ENCODE measurements around the gene KLHDC7A.

Gene KLHDC7A

DNA sequence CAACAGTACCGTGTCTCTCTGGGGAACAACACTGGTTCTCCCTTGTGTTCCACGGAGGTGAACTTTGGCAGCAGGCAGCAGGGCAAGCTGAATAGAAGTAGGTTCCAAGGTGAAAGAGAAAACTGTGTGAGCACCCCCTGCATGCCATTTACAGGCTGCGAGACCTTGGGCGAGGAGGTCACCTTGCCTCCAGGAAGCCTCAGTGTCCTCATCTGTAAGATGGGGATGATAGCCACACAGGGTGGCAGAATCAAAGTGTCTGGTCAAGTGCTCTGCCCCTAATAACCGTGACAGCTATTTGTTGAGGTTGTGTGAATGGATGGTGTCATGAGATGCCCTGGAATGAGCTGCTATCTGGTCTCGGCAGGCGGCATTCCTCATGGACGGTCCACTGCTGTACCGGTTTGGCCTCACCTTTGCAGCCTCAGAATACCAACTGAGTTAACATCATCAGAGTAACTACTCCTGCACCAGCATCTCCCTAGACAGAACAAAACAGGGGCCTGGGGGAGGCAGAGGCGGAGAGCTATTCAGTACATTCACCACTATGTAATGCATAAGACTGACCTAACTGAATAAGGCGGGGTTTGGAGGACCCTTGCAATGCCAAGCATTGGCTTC, 7.4 kb upstream of the KLHDC7A start:
- no peak for DNase-seq

DNA sequence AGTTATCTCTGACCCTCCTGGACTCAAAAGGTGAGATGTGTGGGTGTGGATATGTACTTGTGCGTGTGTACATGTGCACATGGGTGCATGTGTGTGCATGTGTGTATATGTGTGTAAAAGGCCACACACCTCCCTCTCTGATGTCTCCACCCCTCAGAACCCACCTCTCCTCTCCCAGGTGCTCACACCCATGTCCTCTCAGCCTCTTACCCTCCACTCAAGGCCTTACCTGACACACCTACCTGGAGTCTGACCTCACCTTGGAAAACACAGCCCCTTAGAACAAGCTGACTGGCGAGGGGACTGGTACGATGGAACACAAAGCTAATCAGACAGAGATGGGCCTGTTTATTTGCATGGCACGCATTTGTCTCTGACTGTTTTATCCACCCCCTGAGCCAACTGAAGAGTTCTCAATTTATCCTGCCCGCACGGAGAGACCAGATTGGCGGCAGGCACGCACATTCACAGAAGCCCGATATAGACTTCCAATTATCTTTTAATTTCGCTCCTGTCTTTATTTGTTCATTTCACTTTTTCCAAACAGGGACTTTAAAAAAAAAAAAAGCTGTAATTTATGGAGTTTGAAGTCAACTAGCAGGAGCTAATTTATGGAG, 6.1 kb upstream of the KLHDC7A start:
- DNase-seq: no peak

DNA sequence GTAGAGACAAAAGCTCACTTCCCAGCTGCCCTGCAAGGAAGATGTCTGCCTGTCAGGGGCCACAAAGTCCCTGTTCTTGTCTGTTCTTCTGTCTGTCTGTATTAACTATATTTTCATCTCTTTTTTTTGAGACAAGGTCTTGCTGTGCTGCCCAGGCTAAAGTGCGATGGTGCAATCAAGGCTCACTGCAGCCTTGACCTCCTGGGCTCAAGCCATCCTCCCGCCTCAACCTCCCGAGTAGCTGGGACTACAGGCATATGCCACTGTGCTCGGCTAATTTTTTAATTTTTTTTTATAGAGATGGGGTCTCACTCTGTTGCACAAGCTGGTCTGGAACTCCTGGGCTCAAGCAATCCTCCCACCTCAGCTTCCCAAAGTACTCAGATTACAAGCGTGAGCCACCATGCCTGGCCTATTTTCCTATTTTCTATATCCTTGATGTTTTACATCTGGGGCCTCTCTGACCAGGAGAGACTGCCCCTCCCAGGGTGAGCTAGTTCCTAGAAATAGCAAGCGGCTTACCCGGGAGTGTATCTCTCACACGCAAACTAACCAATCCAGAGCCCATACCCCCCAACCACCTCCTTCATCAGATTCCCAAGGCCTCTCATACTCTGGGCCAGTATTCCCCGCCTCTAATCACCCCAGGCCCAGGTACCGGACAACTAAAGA, 5.4 kb upstream of the KLHDC7A start:
- DNase-seq: no peak

- DNase-seq: no peak
These were observed 1.3 kb upstream of the KLHDC7A start for GRCh38 chr1:18479454-18479853.

DNA sequence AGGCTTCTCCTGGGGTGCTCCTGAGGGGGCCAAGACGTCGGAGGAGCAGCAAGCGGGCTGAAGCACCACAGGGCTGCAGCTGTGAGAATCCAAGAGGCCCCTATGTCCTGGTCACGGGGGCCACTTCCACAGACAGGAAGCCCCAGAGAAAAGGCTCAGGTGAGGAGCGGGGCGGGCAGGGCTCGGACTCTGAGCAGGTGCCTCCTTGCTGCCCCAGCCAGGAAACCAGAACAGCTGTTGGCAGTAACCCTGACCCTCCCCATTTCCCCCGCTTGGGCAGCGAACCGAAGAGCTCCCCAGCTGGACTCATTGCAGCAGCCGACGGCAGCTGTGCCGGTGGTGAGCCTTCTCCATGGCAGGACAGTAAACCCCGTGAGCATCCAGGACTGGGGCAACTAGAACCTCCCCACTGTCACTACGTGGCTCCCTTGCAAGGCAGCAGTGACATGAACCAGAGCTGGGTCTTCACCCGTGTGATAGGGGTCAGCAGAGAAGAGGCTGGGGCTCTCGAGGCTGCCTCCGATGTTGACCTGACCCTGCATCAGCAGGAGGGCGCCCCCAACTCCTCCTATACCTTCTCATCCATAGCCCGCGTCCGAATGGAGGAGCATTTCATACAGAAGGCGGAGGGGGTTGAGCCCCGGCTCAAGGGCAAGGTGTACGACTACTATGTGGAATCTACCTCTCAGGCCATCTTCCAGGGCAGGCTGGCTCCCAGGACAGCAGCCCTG, 625 bp downstream of the KLHDC7A start:
- no peak for DNase-seq

DNA sequence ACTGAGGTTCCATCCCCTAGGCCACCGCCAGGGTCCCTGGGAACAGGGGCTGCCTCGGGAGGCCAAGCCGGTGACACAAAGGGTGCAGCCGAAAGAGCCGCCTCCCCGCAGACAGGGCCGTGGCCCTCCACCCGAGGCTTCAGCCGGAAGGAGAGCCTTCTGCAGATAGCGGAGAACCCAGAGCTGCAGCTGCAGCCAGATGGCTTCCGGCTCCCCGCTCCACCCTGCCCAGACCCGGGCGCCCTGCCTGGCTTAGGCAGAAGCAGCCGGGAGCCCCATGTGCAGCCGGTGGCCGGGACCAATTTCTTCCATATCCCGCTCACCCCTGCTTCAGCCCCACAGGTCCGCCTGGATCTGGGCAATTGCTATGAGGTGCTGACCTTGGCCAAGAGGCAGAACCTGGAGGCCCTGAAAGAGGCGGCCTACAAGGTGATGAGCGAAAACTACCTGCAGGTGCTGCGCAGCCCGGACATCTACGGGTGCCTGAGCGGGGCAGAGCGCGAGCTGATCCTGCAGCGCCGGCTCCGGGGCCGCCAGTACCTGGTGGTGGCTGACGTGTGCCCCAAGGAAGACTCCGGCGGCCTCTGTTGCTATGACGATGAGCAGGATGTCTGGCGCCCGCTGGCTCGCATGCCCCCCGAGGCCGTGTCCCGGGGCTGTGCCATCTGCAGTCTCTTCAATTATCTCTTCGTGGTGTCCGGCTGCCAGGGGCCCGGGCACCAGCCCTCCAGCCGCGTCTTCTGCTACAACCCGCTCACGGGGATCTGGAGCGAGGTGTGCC, 1.4 kb downstream of the KLHDC7A start:
- DNase-seq: no peak

GRCh38 chr1:18482721-18483425, 2.1 kb downstream of the KLHDC7A start:
- DNase-seq: no peak

- DNase-seq: no peak
These were observed 3.5 kb downstream of the KLHDC7A start for GRCh38 chr1:18484276-18484675.

DNA sequence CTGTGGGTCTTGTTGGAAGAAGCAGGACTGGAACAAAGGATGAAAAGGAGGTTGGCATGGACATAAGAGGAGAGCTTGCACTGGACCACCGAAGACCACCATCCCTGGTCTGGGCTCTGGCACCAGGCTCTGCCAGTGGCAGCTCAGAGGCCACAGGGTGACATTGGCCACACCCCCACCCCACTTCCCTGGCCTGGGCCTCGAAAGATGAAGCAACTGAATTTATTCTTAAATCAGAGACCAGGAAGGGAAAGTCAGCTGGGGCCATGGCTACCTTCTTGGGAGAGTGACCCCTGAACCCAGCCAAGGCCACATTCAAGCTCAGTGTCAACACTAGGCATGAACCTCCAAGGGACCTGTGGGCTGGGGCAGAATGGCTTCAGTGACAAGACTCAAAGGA, 4.0 kb downstream of the KLHDC7A start:
- no peak for DNase-seq

- no peak for DNase-seq
These were observed 4.5 kb downstream of the KLHDC7A start for GRCh38 chr1:18485227-18485626.

GRCh38 chr1:18486195-18486594, 5.5 kb downstream of the KLHDC7A start:
- peak; percentile 16 for DNase-seq

- no peak for DNase-seq
These were observed 8.8 kb downstream of the KLHDC7A start for GRCh38 chr1:18489417-18490143.

DNA sequence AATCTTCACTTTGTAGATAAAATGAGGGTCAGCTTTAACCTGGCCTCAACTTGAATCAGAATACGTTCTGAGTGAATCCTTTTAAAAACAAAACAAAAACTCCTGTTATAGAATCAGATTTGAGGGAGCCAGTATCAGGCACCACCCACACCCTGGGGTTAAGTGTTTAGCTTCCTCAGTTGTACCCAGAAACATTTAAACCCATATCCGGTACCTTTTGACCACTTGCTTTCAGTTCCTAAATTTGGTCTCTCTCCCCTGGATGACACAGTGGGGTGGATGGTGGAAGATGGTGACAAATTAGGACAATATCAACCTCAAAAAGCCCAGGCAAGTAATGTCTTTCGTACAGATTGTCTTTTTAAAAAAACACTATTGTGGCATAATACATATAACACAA, 10.4 kb downstream of the KLHDC7A start:
- no peak for DNase-seq

DNA sequence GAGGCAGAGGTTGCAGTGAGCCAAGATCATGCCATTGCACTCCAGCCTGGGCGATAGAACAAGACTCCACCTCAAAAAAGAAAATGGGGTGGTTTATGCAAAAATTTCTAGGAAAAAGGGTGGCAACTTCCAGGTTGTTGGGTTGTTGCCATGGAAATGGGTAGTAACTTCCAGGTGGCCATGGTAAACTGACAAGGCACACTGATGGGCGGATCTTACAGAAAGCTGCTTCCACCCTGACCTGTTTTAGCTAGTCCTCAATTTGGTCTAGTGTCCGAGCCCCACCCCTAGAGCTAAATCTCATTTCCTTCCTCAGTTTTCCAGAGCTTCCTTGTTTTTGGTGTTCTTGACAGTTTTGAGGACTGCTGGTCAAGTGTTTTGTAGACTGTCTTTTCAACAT, 13.6 kb downstream of the KLHDC7A start:
- no peak for DNase-seq

- DNase-seq: no peak
These were observed 14.9 kb downstream of the KLHDC7A start for GRCh38 chr1:18495635-18496034.

DNA sequence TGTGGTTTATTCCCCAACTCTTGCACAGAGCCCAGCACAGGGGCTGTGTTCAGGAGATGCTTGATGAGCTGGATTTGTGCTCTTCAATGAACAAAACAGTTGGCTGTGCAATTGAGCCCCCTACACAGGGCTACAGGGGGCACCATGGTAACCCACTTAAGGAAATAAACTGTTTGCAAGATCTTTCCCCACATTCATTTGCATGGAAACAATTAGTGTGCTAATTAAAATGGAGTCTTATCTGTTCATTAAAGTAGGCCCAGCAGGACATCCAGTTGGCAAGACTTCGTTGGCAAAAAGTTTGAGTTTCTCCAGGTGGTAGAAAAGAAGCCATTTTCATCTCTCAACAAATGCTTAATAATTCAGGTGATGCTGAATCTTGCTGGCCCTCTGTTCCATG, 15.3 kb downstream of the KLHDC7A start:
- no peak for DNase-seq

- no peak for DNase-seq
These were observed 15.9 kb downstream of the KLHDC7A start for GRCh38 chr1:18496497-18497235.

DNA sequence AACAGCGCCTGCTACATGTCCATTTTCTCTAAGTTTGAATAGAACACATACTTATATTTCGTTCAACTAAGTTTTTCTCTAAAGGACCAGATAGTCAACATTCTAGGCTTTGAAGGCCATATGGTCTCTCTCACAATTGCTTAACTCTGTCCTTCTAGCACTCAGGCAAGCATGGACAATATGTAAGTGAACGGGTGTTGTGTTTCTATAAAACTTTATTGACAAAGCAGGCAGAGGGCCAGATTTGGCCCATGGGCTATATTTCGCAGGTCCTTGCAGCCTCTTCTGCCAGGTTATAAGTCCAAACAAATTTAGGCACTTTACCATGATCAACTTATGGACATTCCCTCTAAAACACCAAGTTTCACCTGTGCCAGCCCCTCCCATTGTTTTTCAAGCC, 21.1 kb downstream of the KLHDC7A start:
- no peak for DNase-seq

DNA sequence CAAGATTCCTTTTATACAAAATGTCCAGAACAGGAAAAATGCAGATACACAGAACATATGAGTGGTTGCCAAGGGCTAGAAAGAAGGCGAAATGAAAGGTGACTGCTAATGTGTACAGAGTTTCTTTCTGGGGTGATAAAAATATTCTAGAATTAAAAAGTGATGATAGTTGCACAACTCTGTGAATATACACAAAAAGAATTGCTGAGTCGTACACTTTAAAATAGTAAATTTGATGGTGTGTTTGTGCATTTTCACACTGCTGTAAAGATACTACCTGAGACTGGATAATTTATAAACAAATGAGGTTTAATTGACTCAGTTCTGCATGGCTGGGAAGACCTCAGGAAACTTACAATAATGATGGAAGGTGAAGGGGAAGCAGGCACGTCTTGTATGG, 23.9 kb downstream of the KLHDC7A start:
- no peak for DNase-seq

- no peak for DNase-seq
These were observed 24.9 kb downstream of the KLHDC7A start for GRCh38 chr1:18505666-18506065.

- no peak for DNase-seq
These were observed 27.4 kb downstream of the KLHDC7A start for GRCh38 chr1:18508084-18508483.

All from NCI-H748 treated with DMSO at 0.1 percent for 48 hours (cell line).